Neural cell (in vitro differentiated cells): ENCODE results near the gene CSF1. TPM values are rescaled to one million over a fixed set of nuclear protein-coding genes. Genes with fewer than 3 reads are reported as not detected.

ENCODE experiments used
- H2AFZ ChIP-seq: fragments of 200-600, 300-800 bp; sonication (generic), shearing (Covaris generic); 2 replicates; pipeline ENCODE4 v1.6.0; 2014; ENCODE audit warnings: low read depth, mild to moderate bottlenecking, antibody characterized with exemption, low read length, moderate library complexity
- H3F3A ChIP-seq: fragments of 200-600 bp; shearing (Covaris generic); 2 replicates; pipeline ENCODE4 v1.6.1; 2016; ENCODE audit warnings: mild to moderate bottlenecking, moderate library complexity, mixed read lengths, antibody characterized with exemption, low read length; ENCODE audit not compliant: insufficient read depth, poor library complexity, severe bottlenecking
- H3K27ac ChIP-seq: fragments of 200-600, 300-800 bp; sonication (generic), shearing (Covaris generic); 2 replicates; pipeline ENCODE4 v1.5.1; 2014; ENCODE audit warnings: mild to moderate bottlenecking, low read length, moderate library complexity
- H3K27me3 ChIP-seq: fragments of 300-800, 200-600 bp; sonication (generic), shearing (Covaris generic); 2 replicates; pipeline ENCODE4 v1.6.0; 2014; ENCODE audit warnings: mild to moderate bottlenecking, low read depth, low read length, moderate library complexity; ENCODE audit not compliant: insufficient read depth
- H3K36me3 ChIP-seq: fragments of 300-800, 200-600 bp; sonication (generic), shearing (Covaris generic); 2 replicates; pipeline ENCODE4 v1.5.1; 2014; ENCODE audit warnings: mild to moderate bottlenecking, antibody characterized with exemption, low read length, moderate library complexity; ENCODE audit not compliant: insufficient read depth
- H3K4me2 ChIP-seq: fragments of 300-800, 200-600 bp; sonication (generic), shearing (Covaris generic); 2 replicates; pipeline ENCODE4 v1.6.0; 2014; ENCODE audit warnings: mild to moderate bottlenecking, low read length
- H3K4me3 ChIP-seq: fragments of 300-800, 200-600 bp; sonication (generic), shearing (Covaris generic); 2 replicates; pipeline ENCODE4 v1.5.1; 2014; ENCODE audit warnings: mild to moderate bottlenecking, low read length, moderate library complexity
- H3K79me2 ChIP-seq: fragments of 200-600 bp; shearing (Covaris generic); replicated peaks from 2 replicates; pipeline ENCODE4 v1.6.0; 2014; ENCODE audit warnings: mild to moderate bottlenecking, low read length, moderate library complexity; ENCODE audit not compliant: insufficient read depth
- H3K9ac ChIP-seq: fragments of 300-800, 200-600 bp; sonication (generic), shearing (Covaris generic); 2 replicates; pipeline ENCODE4 v1.6.1; 2016; ENCODE audit warnings: mild to moderate bottlenecking, low read length, mixed read lengths
- H3K9me2 ChIP-seq: fragments of 200-600 bp; shearing (Covaris generic); 2 replicates; pipeline ENCODE4 v1.6.1; 2016; ENCODE audit warnings: mild to moderate bottlenecking, low read length, mixed read lengths; ENCODE audit not compliant: insufficient read depth
- H3K9me3 ChIP-seq: fragments of 200-600, 300-800 bp; sonication (generic), shearing (Covaris generic); 2 replicates; pipeline ENCODE4 v1.6.1; 2016; ENCODE audit warnings: mild to moderate bottlenecking, mixed run types, low read length, moderate library complexity, mixed read lengths
- H4K20me1 ChIP-seq: fragments of 200-600 bp; shearing (Covaris generic); 2 replicates; pipeline ENCODE4 v1.6.1; 2016; ENCODE audit warnings: mild to moderate bottlenecking, mixed run types; ENCODE audit not compliant: insufficient read depth
- EP300 ChIP-seq: fragments of 450-650 bp; conservative IDR thresholded peaks from 2 replicates; pipeline ENCODE4 v1.6.1; 2014; ENCODE audit warnings: antibody characterized with exemption, mild to moderate bottlenecking, moderate library complexity; ENCODE audit not compliant: poor library complexity, severe bottlenecking
- EZH2 ChIP-seq: fragments of 200-600, 300-800 bp; shearing (Covaris generic), sonication (generic); IDR thresholded peaks from 2 replicates; pipeline ENCODE4 v1.6.1; 2014; ENCODE audit warnings: antibody characterized with exemption, low read length, borderline replicate concordance, mild to moderate bottlenecking; ENCODE audit not compliant: insufficient read depth, poor library complexity, severe bottlenecking
- MXI1 ChIP-seq: fragments of 450-650 bp; conservative IDR thresholded peaks from 2 replicates; pipeline ENCODE4 v1.6.1; 2014; ENCODE audit warnings: antibody characterized with exemption, mild to moderate bottlenecking; ENCODE audit not compliant: poor library complexity, severe bottlenecking
- POLR2AphosphoS5 ChIP-seq: IDR thresholded peaks from 2 replicates; pipeline ENCODE4 v1.6.1; 2012
- RAD21 ChIP-seq: fragments of 450-650 bp; conservative IDR thresholded peaks from 2 replicates; pipeline ENCODE4 v1.6.1; 2014; ENCODE audit warnings: antibody characterized with exemption, mild to moderate bottlenecking, moderate library complexity
- TAF1 ChIP-seq: IDR thresholded peaks from 2 replicates; pipeline ENCODE4 v1.6.1; 2012; ENCODE audit warnings: low read depth
- polyA plus RNA-seq: library from polyadenylated mRNA; depleted of rRNA; stranded (reverse); fragments of >200 nt; gene quantifications from 2 replicates; pipeline ENCODE4 v1.2.3, GENCODE V29; 2014
- TF ChIP-seq, protein P1 (sequence below): fragments of 450-650 bp; IDR thresholded peaks from 2 replicates; pipeline ENCODE4 v1.5.1; 2014; ENCODE audit warnings: antibody characterized with exemption, mild to moderate bottlenecking, moderate library complexity; ENCODE audit not compliant: poor library complexity, severe bottlenecking
- TF ChIP-seq, protein P2 (sequence below): IDR thresholded peaks from 2 replicates; pipeline ENCODE4 v1.6.1; 2012; ENCODE audit warnings: borderline replicate concordance

CSF1 gene
- polyA plus RNA-seq, 1 donor from 2014 or later, result 0.30 TPM

DNA sequence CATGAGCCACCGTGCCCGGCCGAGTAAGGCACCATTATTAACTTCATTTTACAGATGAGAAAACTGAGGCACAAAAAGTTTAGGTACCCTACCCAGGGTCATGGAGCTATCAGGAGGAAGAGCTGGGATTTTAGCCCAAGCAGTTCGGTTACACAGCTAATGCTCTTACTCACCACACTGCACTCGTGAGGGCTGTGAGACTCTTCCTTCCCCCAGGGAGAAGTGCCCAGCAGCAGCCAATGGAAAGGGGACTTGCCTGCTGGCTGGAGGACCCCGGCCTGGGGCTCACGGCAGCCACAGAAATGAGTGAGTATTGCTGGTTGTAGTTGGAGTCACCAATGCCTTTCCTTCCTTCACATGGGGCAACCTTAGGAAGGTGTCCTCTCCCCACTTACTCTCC lies 5.2 kb upstream of the CSF1 start:
- no peaks in the 10 kb centered on the region for H3K9me2 ChIP-seq
- no peak overlapping the region for H3K27ac ChIP-seq
- H3F3A ChIP-seq, result no peaks in the 10 kb centered on the region
- H3K9me3 ChIP-seq, result no peaks in the 10 kb centered on the region
- H3K36me3 ChIP-seq, result no peaks in the 10 kb centered on the region
- H3K4me3 ChIP-seq, result no peak overlapping the region
- TF ChIP-seq EP300, result no peak
- no peak for TF ChIP-seq MXI1
- TF ChIP-seq RAD21, result no peak
- TF ChIP-seq, protein P1, sequence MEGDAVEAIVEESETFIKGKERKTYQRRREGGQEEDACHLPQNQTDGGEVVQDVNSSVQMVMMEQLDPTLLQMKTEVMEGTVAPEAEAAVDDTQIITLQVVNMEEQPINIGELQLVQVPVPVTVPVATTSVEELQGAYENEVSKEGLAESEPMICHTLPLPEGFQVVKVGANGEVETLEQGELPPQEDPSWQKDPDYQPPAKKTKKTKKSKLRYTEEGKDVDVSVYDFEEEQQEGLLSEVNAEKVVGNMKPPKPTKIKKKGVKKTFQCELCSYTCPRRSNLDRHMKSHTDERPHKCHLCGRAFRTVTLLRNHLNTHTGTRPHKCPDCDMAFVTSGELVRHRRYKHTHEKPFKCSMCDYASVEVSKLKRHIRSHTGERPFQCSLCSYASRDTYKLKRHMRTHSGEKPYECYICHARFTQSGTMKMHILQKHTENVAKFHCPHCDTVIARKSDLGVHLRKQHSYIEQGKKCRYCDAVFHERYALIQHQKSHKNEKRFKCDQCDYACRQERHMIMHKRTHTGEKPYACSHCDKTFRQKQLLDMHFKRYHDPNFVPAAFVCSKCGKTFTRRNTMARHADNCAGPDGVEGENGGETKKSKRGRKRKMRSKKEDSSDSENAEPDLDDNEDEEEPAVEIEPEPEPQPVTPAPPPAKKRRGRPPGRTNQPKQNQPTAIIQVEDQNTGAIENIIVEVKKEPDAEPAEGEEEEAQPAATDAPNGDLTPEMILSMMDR, result no peak
- TF ChIP-seq, protein P2, sequence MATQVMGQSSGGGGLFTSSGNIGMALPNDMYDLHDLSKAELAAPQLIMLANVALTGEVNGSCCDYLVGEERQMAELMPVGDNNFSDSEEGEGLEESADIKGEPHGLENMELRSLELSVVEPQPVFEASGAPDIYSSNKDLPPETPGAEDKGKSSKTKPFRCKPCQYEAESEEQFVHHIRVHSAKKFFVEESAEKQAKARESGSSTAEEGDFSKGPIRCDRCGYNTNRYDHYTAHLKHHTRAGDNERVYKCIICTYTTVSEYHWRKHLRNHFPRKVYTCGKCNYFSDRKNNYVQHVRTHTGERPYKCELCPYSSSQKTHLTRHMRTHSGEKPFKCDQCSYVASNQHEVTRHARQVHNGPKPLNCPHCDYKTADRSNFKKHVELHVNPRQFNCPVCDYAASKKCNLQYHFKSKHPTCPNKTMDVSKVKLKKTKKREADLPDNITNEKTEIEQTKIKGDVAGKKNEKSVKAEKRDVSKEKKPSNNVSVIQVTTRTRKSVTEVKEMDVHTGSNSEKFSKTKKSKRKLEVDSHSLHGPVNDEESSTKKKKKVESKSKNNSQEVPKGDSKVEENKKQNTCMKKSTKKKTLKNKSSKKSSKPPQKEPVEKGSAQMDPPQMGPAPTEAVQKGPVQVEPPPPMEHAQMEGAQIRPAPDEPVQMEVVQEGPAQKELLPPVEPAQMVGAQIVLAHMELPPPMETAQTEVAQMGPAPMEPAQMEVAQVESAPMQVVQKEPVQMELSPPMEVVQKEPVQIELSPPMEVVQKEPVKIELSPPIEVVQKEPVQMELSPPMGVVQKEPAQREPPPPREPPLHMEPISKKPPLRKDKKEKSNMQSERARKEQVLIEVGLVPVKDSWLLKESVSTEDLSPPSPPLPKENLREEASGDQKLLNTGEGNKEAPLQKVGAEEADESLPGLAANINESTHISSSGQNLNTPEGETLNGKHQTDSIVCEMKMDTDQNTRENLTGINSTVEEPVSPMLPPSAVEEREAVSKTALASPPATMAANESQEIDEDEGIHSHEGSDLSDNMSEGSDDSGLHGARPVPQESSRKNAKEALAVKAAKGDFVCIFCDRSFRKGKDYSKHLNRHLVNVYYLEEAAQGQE, result no peak
- TF ChIP-seq EZH2, result no peak
- TF ChIP-seq POLR2AphosphoS5, result no peak
- no peaks in the 10 kb centered on the region for H3K79me2 ChIP-seq
- no peak overlapping the region for H3K4me2 ChIP-seq
- H2AFZ ChIP-seq, result no peak overlapping the region
- H4K20me1 ChIP-seq, result no peaks in the 10 kb centered on the region
- H3K27me3 ChIP-seq, result peaks cover 12% of the 10 kb centered on the region
- no peak overlapping the region for H3K9ac ChIP-seq

DNA sequence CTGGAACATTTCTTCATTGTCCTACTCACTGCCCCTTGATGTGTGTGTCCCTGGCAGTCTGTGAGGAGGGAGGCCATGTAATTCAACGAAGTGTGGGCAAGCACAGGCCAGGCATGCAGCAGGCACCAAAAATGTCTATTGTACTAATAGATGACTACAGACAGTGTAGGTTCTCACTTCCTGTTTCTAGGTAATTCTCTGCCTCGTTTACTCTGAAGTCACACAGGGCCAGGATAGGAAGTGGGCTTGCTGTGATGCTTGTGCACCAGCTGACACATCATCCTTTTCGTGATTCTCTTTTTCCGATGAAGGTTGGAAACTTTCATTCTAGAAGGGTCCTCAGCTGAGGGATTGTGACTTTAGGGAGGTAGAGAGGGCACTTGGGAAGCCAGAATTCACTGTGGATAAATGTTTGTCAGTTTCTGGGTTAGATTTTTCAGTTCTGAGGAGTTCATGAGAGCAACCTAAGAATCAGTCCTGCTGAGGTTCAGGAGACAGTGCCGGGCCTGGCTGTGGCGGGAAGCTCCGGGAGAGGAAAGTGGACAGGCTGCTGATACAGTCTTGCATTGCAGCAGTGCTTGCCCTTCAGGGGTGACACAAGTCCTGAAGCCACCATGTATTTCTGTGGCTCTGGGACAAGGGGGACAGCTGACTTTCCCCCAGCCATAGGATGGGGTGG lies 4.3 kb upstream of the CSF1 start:
- no peaks in the 10 kb centered on the region for H3K9me2 ChIP-seq
- no peak overlapping the region for H3K4me3 ChIP-seq
- H3K27ac ChIP-seq, result no peak overlapping the region
- H3K4me2 ChIP-seq, result no peak overlapping the region
- no peak overlapping the region for H2AFZ ChIP-seq
- H3K9me3 ChIP-seq, result no peaks in the 10 kb centered on the region
- H3F3A ChIP-seq, result no peaks in the 10 kb centered on the region
- H3K9ac ChIP-seq, result no peak overlapping the region
- H3K36me3 ChIP-seq, result no peaks in the 10 kb centered on the region
- H3K79me2 ChIP-seq, result no peaks in the 10 kb centered on the region
- TF ChIP-seq POLR2AphosphoS5 (no peak), MXI1 (no peak), EZH2 (no peak), EP300 (no peak), TAF1 (no peak), RAD21 (no peak)
- TF ChIP-seq, protein P1, result no peak
- TF ChIP-seq, protein P2, result no peak
- H3K27me3 ChIP-seq, result peaks cover 18% of the 10 kb centered on the region
- H4K20me1 ChIP-seq, result no peaks in the 10 kb centered on the region
